ENCODE data around the gene GALNT13.

The GALNT13 gene

GRCh38 chr2:153967248-153967973 lies 95.7 kb downstream of the GALNT13 start:
- H3K9ac ChIP-seq, result no peak overlapping the region
- no peak overlapping the region for H3K4me3 ChIP-seq (IDR thresholded peaks at IDR 0.05; ENCODE audit: insufficient read depth, low read depth, low read length)
- H2AFZ ChIP-seq (ENCODE audit: low read depth), result no peak overlapping the region
- no peak overlapping the region for H3K27ac ChIP-seq
- H3K4me2 ChIP-seq, result no peak overlapping the region
- no peak for TF ChIP-seq CTCF (conservative IDR thresholded peaks at IDR 0.05; ENCODE audit: low read depth, low read length)
- no peaks in the 10 kb centered on the region for H4K20me1 ChIP-seq (ENCODE audit: insufficient read depth)
- H3K79me2 ChIP-seq (ENCODE audit: insufficient read depth, low read depth), result no peaks in the 10 kb centered on the region
- H3K4me1 ChIP-seq (ENCODE audit: low read depth, poor library complexity, severe bottlenecking), result no peaks in the 10 kb centered on the region
- no peaks in the 10 kb centered on the region for H3K27me3 ChIP-seq (ENCODE audit: insufficient read depth, low read depth)
- no peaks in the 10 kb centered on the region for H3K36me3 ChIP-seq (ENCODE audit: insufficient read depth)

DNA sequence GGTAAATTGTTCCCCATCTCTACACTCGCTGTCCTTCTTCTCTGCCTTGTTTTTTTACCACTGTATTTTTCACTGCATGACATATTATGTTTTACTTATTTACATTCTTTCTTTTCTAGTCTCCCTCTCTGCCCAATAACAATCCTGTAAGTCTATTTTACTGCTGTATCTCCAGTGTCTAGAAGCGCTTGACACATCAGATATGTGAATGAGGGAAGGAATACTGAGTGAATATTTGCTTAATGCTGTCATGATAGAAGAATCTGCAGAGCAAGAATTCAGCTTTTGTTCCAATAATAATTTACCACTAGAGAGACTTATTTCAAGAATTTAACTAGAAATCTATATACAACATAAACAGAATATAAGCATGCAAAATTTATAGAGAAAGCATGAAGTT lies 99.5 kb downstream of the GALNT13 start:
- no peak overlapping the region for H3K4me2 ChIP-seq

DNA sequence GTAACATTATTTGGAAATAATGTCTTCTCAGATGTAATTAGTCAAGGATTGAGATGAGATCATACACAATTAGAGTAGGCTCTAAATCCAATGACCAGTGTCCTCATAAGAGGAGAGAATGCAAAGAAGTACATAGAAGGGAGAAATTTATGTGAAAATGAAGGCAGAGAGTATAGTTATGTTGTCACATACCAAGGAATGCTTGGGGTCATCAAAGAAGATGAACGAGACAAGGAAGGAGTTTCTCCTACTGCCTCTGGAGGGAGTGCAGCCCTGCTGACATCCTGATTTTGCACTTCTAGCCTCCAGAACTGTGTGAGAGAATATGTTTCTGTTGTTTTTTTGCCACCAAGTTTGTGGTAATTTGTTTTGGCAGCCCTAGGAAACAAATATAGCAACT lies 100.1 kb downstream of the GALNT13 start:
- no peak overlapping the region for H3K4me2 ChIP-seq
- H3K27ac ChIP-seq, result no peak overlapping the region
- no peak overlapping the region for H3K4me3 ChIP-seq (IDR thresholded peaks at IDR 0.05; ENCODE audit: insufficient read depth, low read depth, low read length)
- H3K4me1 ChIP-seq (ENCODE audit: low read depth, poor library complexity, severe bottlenecking), result no peaks in the 10 kb centered on the region
- H3K36me3 ChIP-seq (ENCODE audit: insufficient read depth), result no peaks in the 10 kb centered on the region
- H3K79me2 ChIP-seq (ENCODE audit: insufficient read depth, low read depth), result no peaks in the 10 kb centered on the region
- no peak for TF ChIP-seq CTCF (conservative IDR thresholded peaks at IDR 0.05; ENCODE audit: low read depth, low read length)
- no peak overlapping the region for H2AFZ ChIP-seq (ENCODE audit: low read depth)
- H3K9ac ChIP-seq, result no peak overlapping the region
- no peaks in the 10 kb centered on the region for H4K20me1 ChIP-seq (ENCODE audit: insufficient read depth)
- H3K27me3 ChIP-seq (ENCODE audit: insufficient read depth, low read depth), result no peaks in the 10 kb centered on the region

More for the DNA sequence above, 99.5 kb downstream of the GALNT13 start:
- Histone ChIP-seq H3K4me1 (ENCODE audit: low read depth, poor library complexity, severe bottlenecking) (no peaks in the 10 kb centered on the region), H3K79me2 (ENCODE audit: insufficient read depth, low read depth) (no peaks in the 10 kb centered on the region), H3K9ac (no peak overlapping the region), H3K27me3 (ENCODE audit: insufficient read depth, low read depth) (no peaks in the 10 kb centered on the region), H2AFZ (ENCODE audit: low read depth) (no peak overlapping the region), H4K20me1 (ENCODE audit: insufficient read depth) (no peaks in the 10 kb centered on the region), H3K27ac (no peak overlapping the region), H3K4me3 (IDR thresholded peaks at IDR 0.05; ENCODE audit: insufficient read depth, low read depth, low read length) (no peak overlapping the region), H3K36me3 (ENCODE audit: insufficient read depth) (no peaks in the 10 kb centered on the region)
- TF ChIP-seq CTCF (conservative IDR thresholded peaks at IDR 0.05; ENCODE audit: low read depth, low read length), result no peak

GRCh38 chr2:153972412-153972811 lies 100.7 kb downstream of the GALNT13 start:
- Histone ChIP-seq H3K79me2 (ENCODE audit: insufficient read depth, low read depth) (no peaks in the 10 kb centered on the region), H4K20me1 (ENCODE audit: insufficient read depth) (no peaks in the 10 kb centered on the region), H3K27ac (no peak overlapping the region), H3K36me3 (ENCODE audit: insufficient read depth) (no peaks in the 10 kb centered on the region), H2AFZ (ENCODE audit: low read depth) (no peak overlapping the region), H3K4me1 (ENCODE audit: low read depth, poor library complexity, severe bottlenecking) (no peaks in the 10 kb centered on the region), H3K27me3 (ENCODE audit: insufficient read depth, low read depth) (no peaks in the 10 kb centered on the region), H3K4me3 (IDR thresholded peaks at IDR 0.05; ENCODE audit: insufficient read depth, low read depth, low read length) (no peak overlapping the region), H3K9ac (no peak overlapping the region), H3K4me2 (no peak overlapping the region)
- no peak for TF ChIP-seq CTCF (conservative IDR thresholded peaks at IDR 0.05; ENCODE audit: low read depth, low read length)
